H1 (cell line): ENCODE measurements around the gene MAP4K4. TPM values are rescaled to one million over a fixed set of nuclear protein-coding genes. Genes with fewer than 3 reads are reported as not detected.

Source experiments
- CTCF ChIA-PET: fragments of 300-600 bp; sonication (Branson Sonifier 250); formaldehyde crosslinking; loops from one replicate; lab custom pipeline; 2021; ENCODE audit not compliant: partially characterized antibody; lab: Charles Lee
- POLR2A ChIA-PET: fragments of 300-600 bp; sonication (Branson Sonifier 250); formaldehyde crosslinking; loops from one replicate; lab custom pipeline; 2021; ENCODE audit warnings: inconsistent platforms; ENCODE audit not compliant: partially characterized antibody; lab: Charles Lee
- DNase-seq, 2 experiments: peaks; one replicate each; pipeline versions ENCODE4 v3.0.0 to v3.0.0-alpha.2; 2010 to 2022; ENCODE audit warnings: low spot score in 2 of 2, low read depth in 1 of 2, mixed read lengths in 1 of 2
- FAIRE-seq: peaks from 2 replicates; lab custom pipeline; 2011; peaks lifted over from hg19 to GRCh38; lab: Jason Lieb, UNC
- H2AFZ ChIP-seq: 2 replicates; pipeline ENCODE4 v1.8.1; 2012; ENCODE audit warnings: low read length, inconsistent platforms
- H2AK5ac ChIP-seq: 2 replicates; pipeline ENCODE4 v1.6.1; 2013; ENCODE audit warnings: low read depth, low read length
- H2BK120ac ChIP-seq: replicated peaks from 2 replicates; pipeline ENCODE3; 2013; ENCODE audit warnings: low read depth, low read length, inconsistent platforms
- H2BK12ac ChIP-seq: 2 replicates; pipeline ENCODE4 v1.6.1; 2013; ENCODE audit warnings: low read depth, low read length
- H2BK15ac ChIP-seq: 2 replicates; pipeline ENCODE4 v1.6.1; 2013; ENCODE audit warnings: low read length
- H2BK20ac ChIP-seq: 2 replicates; pipeline ENCODE4 v1.6.1; 2013; ENCODE audit warnings: low read length
- H2BK5ac ChIP-seq: 2 replicates; pipeline ENCODE4 v1.6.1; 2013; ENCODE audit warnings: low read depth, low read length
- H3K14ac ChIP-seq: 2 replicates; pipeline ENCODE4 v1.6.1; 2013; ENCODE audit warnings: inconsistent platforms; ENCODE audit not compliant: insufficient read length
- H3K18ac ChIP-seq: 2 replicates; pipeline ENCODE4 v1.6.1; 2013; ENCODE audit warnings: low read length; ENCODE audit errors: extremely low read depth
- H3K23ac ChIP-seq: 2 replicates; pipeline ENCODE4 v1.6.1; 2013; ENCODE audit warnings: inconsistent platforms; ENCODE audit not compliant: insufficient read length
- H3K23me2 ChIP-seq: 2 replicates; pipeline ENCODE4 v1.6.1; 2013; ENCODE audit warnings: low read depth, low read length
- H3K27ac ChIP-seq: 2 replicates; pipeline ENCODE4 v1.6.1; 2011; ENCODE audit warnings: low read depth, low read length, inconsistent platforms
- H3K27me3 ChIP-seq, 4 experiments: replicated peaks in 1 of 4; 1 replicate in 1 of 4; 2 replicates in 3 of 4; pipeline versions ENCODE4 v1.6.1 to v1.8.1; 2011 to 2013; ENCODE audit warnings: low read length in 3 of 4, mild to moderate bottlenecking in 3 of 4, inconsistent platforms in 2 of 4, mixed read lengths in 2 of 4, moderate library complexity in 1 of 4; ENCODE audit not compliant: control insufficient read depth in 3 of 4, insufficient read depth in 3 of 4; ENCODE audit errors: extremely low read depth in 1 of 4
- H3K36me3 ChIP-seq, 4 experiments: 2 replicates each; pipeline versions ENCODE4 v1.6.1 to v1.8.1; 2011 to 2013; ENCODE audit warnings: mild to moderate bottlenecking in 4 of 4, low read length in 3 of 4, moderate library complexity in 2 of 4, control low read depth in 1 of 4, inconsistent platforms in 1 of 4; ENCODE audit not compliant: insufficient read depth in 4 of 4, control insufficient read depth in 2 of 4
- H3K4ac ChIP-seq: replicated peaks from 2 replicates; pipeline ENCODE3; 2013; ENCODE audit warnings: low read length, low read depth, mixed read lengths, inconsistent platforms; ENCODE audit not compliant: insufficient read length
- H3K4me1 ChIP-seq, 4 experiments: replicated peaks in 1 of 4; 1 replicate in 1 of 4; 2 replicates in 3 of 4; pipeline versions ENCODE4 v1.6.1 to v1.8.1; 2011 to 2013; ENCODE audit warnings: low read length in 3 of 4, inconsistent platforms in 2 of 4, mixed read lengths in 1 of 4; ENCODE audit not compliant: insufficient read depth in 4 of 4, control insufficient read depth in 3 of 4
- H3K4me2 ChIP-seq, 2 experiments: 2 replicates each; pipeline versions ENCODE4 v1.6.1 to v1.8.1; 2011 to 2013; ENCODE audit warnings: low read depth in 2 of 2, low read length in 2 of 2, control low read depth in 1 of 2, inconsistent platforms in 1 of 2, mild to moderate bottlenecking in 1 of 2; ENCODE audit not compliant: insufficient read depth in 1 of 2
- H3K4me3 ChIP-seq, 4 experiments: fragments of 200-600, 300-600 bp in 1 of 4; sonication (generic), shearing (Covaris generic), sonication (Bioruptor Twin) in 1 of 4; 2 replicates each; pipeline versions ENCODE4 v1.5.1 to v1.8.1; 2011 to 2016; ENCODE audit warnings: low read length in 4 of 4, low read depth in 3 of 4, control low read depth in 2 of 4, inconsistent platforms in 2 of 4, mild to moderate bottlenecking in 2 of 4, mixed read lengths in 1 of 4, moderate library complexity in 1 of 4; ENCODE audit not compliant: insufficient read depth in 2 of 4; ENCODE audit errors: extremely low read depth in 1 of 4
- H3K56ac ChIP-seq: replicated peaks from 2 replicates; pipeline ENCODE3; 2013; ENCODE audit warnings: low read depth, mild to moderate bottlenecking, mixed read lengths, low read length, inconsistent platforms; ENCODE audit not compliant: insufficient read length
- H3K79me1 ChIP-seq: 2 replicates; pipeline ENCODE4 v1.6.1; 2013; ENCODE audit warnings: low read depth, low read length, control low read depth
- H3K79me2 ChIP-seq, 2 experiments: 2 replicates each; pipeline versions ENCODE4 v1.6.1 to v1.8.1; 2012 to 2013; ENCODE audit warnings: low read length in 2 of 2, mild to moderate bottlenecking in 2 of 2, inconsistent platforms in 1 of 2; ENCODE audit not compliant: insufficient read depth in 2 of 2, control insufficient read depth in 1 of 2
- H3K9ac ChIP-seq, 4 experiments: replicated peaks in 1 of 4; 1 replicate in 1 of 4; 2 replicates in 3 of 4; pipeline versions ENCODE4 v1.6.1 to v1.8.1; 2011 to 2013; ENCODE audit warnings: low read depth in 3 of 4, low read length in 3 of 4, control low read depth in 2 of 4, mild to moderate bottlenecking in 2 of 4, moderate library complexity in 2 of 4, inconsistent platforms in 1 of 4; ENCODE audit errors: extremely low read depth in 1 of 4
- H3K9me3 ChIP-seq, 2 experiments: 2 replicates each; pipeline versions ENCODE4 v1.6.1 to v1.8.1; 2012 to 2013; ENCODE audit warnings: mild to moderate bottlenecking in 2 of 2, moderate library complexity in 2 of 2, control low read depth in 1 of 2, inconsistent platforms in 1 of 2, low read depth in 1 of 2, low read length in 1 of 2, mixed read lengths in 1 of 2; ENCODE audit not compliant: insufficient read depth in 2 of 2
- H4K20me1 ChIP-seq, 2 experiments: replicated peaks in 1 of 2; 2 replicates each; pipeline versions ENCODE3 to v1.8.1; 2011 to 2013; ENCODE audit warnings: inconsistent platforms in 2 of 2, low read length in 2 of 2, mild to moderate bottlenecking in 1 of 2; ENCODE audit not compliant: insufficient read depth in 2 of 2, control insufficient read depth in 1 of 2
- H4K5ac ChIP-seq: 2 replicates; pipeline ENCODE4 v1.6.1; 2013; ENCODE audit warnings: low read length, low read depth, mixed read lengths, inconsistent platforms; ENCODE audit not compliant: insufficient read length
- H4K8ac ChIP-seq: 2 replicates; pipeline ENCODE4 v1.8.0; 2013; ENCODE audit warnings: mild to moderate bottlenecking, moderate library complexity, low read length, inconsistent platforms; ENCODE audit not compliant: insufficient read depth; ENCODE audit errors: extremely low read depth
- H4K91ac ChIP-seq: replicated peaks from 2 replicates; pipeline ENCODE3; 2013; ENCODE audit warnings: low read length, mixed read lengths, inconsistent platforms; ENCODE audit not compliant: insufficient read length
- BACH1 ChIP-seq: IDR thresholded peaks from 2 replicates; pipeline ENCODE4 v1.6.1; 2012; ENCODE audit warnings: low read length, improper control_type of control experiment
- BCL11A ChIP-seq, 2 experiments: IDR thresholded peaks; one replicate each; pipeline ENCODE4 v1.6.1; 2011; ENCODE audit warnings: low read depth in 2 of 2, low read length in 2 of 2, mild to moderate bottlenecking in 2 of 2
- BRCA1 ChIP-seq: IDR thresholded peaks from 2 replicates; pipeline ENCODE4 v1.6.1; 2012; ENCODE audit warnings: low read depth, low read length, improper control_type of control experiment
- CBX5 ChIP-seq: fragments of 300-800, 300-1000 bp; sonication (generic); IDR thresholded peaks from 2 replicates; pipeline ENCODE4 v1.7.1; 2016; ENCODE audit warnings: antibody characterized with exemption, low read length, low read depth
- EGR1 ChIP-seq: IDR thresholded peaks from 2 replicates; pipeline ENCODE4 v1.6.1; 2011; ENCODE audit warnings: low read depth, low read length, borderline replicate concordance
- EZH2 ChIP-seq: fragments of 200-600 bp; sonication (generic); IDR thresholded peaks from 2 replicates; pipeline ENCODE4 v1.7.1; 2012; ENCODE audit warnings: low read depth, mild to moderate bottlenecking, moderate library complexity, low read length, inconsistent platforms; ENCODE audit not compliant: severe bottlenecking
- HDAC6 ChIP-seq: IDR thresholded peaks from one replicate; pipeline ENCODE4 v1.7.1; 2012; ENCODE audit warnings: low read depth, mild to moderate bottlenecking, inconsistent platforms, low read length, moderate library complexity
- POU5F1 ChIP-seq: IDR thresholded peaks from 2 replicates; pipeline ENCODE4 v1.6.1; 2011; ENCODE audit warnings: low read depth, mild to moderate bottlenecking, low read length, moderate library complexity
- RAD21 ChIP-seq, 2 experiments: IDR thresholded peaks in 1 of 2; conservative IDR thresholded peaks in 1 of 2; 2 replicates each; pipeline ENCODE4 v1.6.1; 2011; ENCODE audit warnings: low read depth in 2 of 2, low read length in 2 of 2, improper control_type of control experiment in 1 of 2, inconsistent platforms in 1 of 2, mild to moderate bottlenecking in 1 of 2, moderate library complexity in 1 of 2
- SP4 ChIP-seq: IDR thresholded peaks from 2 replicates; pipeline ENCODE4 v1.6.1; 2012; ENCODE audit warnings: low read length, inconsistent platforms
- YY1 ChIP-seq: IDR thresholded peaks from 2 replicates; pipeline ENCODE4 v1.6.1; 2011; ENCODE audit warnings: low read depth, mild to moderate bottlenecking, low read length
- WGBS, 2 experiments: shearing (Covaris generic) in 1 of 2; methylation state at CpG; one replicate each; pipeline versions ENCODE4 v1.1.6 to v1.1.7; 2013 to 2015; ENCODE audit warnings: low lambda C conversion rate in 2 of 2, mixed read lengths in 2 of 2, inconsistent platforms in 1 of 2, low coverage in 1 of 2, missing lambda C conversion rate in 1 of 2; ENCODE audit not compliant: insufficient replicate concordance in 2 of 2, insufficient coverage in 1 of 2, insufficient read length in 1 of 2; ENCODE audit errors: extremely low coverage in 1 of 2, missing lambda C conversion rate in 1 of 2; 5-methylcytosine and 5-hydroxymethylcytosine counted together
- polyA plus RNA-seq, 7 experiments: library from polyadenylated mRNA; depleted of rRNA in 3 of 7; stranded (reverse) in 5 of 7; unstranded in 2 of 7; fragments of >200 nt in 5 of 7; fragments of 200-250 nt in 2 of 7; gene quantifications; 1 replicate in 5 of 7; 2 replicates in 1 of 7; 4 replicates in 1 of 7; pipeline versions ENCODE4 v1.2.1 to v1.2.3, GENCODE V29; 2011 to 2013; ENCODE audit warnings: missing spikeins in 2 of 7, mixed read lengths in 2 of 7
- total RNA-seq: library from RNA; stranded (reverse); fragmentation: NEBNext Ultra II Directional; extraction: Animal tissue kit (Norgen Biotek cat#: 25700); gene quantifications from 2 replicates; pipeline ENCODE4 v1.2.1, GENCODE V29; 2021

Gene MAP4K4
- total and polyA plus RNA-seq, 2 of the 8 experiments (the other 6 are each of a cell fraction or from before 2014, with no cell fraction given), result 53.2 to 138 TPM

DNA sequence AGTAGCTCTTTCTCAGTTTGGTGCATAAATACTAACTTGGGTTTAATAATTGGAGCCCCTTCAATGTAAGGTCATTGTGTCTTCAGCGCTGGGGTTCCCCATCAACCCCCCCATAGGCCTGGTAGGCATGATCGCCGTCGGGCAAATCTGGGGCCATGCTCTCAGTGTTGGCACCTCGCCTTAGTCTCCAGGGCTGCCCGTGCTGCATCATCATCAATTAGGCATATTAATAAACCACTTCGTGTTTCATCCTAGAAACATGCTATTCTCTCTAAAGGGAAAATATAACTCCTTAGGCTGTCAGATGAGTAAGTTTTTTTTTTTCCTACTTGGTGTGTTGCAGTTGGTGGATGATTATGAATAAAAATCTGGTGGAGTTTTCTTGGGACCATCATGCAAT lies 197.5 kb downstream of the MAP4K4 start:
- Histone ChIP-seq H4K5ac (no peak overlapping the region), H3K23me2 (no peaks in the 10 kb centered on the region), H2BK12ac (no peak overlapping the region), H3K56ac (peak overlapping the region; percentile 22), H3K4me2 (no peak overlapping the region), H4K20me1 (no peaks in the 10 kb centered on the region), H3K4me3 (no peak overlapping the region), H3K9ac (no peak overlapping the region), H3K9me3 (no peaks in the 10 kb centered on the region), H2AFZ (no peak overlapping the region), H3K4me1 (peaks cover 3 to 15% (median 7%) of the 10 kb centered on the region in 4 experiments), H3K79me2 (no peaks in the 10 kb centered on the region), H2BK5ac (no peak overlapping the region), H3K27me3 (no peaks in the 10 kb centered on the region), H4K91ac (no peak overlapping the region), H2BK15ac (no peak overlapping the region), H4K8ac (no peak overlapping the region), H2BK120ac (no peak overlapping the region), H2BK20ac (peak overlapping the region; percentile 77; the same call in 1 of the 2 replicates), H3K36me3 (peaks cover 3 to 25% (median 10%) of the 10 kb centered on the region in 4 experiments; a peak in 6 of 8 replicates), H3K27ac (no peak overlapping the region), H3K23ac (no peak overlapping the region), H3K14ac (no peak overlapping the region), H3K79me1 (no peaks in the 10 kb centered on the region), H3K4ac (no peak overlapping the region), H2AK5ac (no peak overlapping the region), H3K18ac (no peak overlapping the region)
- ChIA-PET POLR2A (interaction anchor here (1.0 kb wide), 1 partner anchor 8 kb away, joined by 3 read pairs; no protein-coding TSS in a partner anchor), CTCF (interaction anchor here (0.6 to 4.2 kb wide), 6 partner anchors 11 to 586 kb away, joined by 3 to 20 read pairs (median 4); no protein-coding TSS in a partner anchor)
- TF ChIP-seq EZH2 (no peak), BRCA1 (no peak), EGR1 (no peak), CBX5 (no peak), POU5F1 (no peak), SP4 (no peak), RAD21 (IDR thresholded peaks at IDR 0.05 in 1 of 2, conservative IDR thresholded peaks at IDR 0.05 in 1 of 2; ENCODE audit: low read depth in 2 of 2, low read length in 2 of 2) (no peak), YY1 (no peak), BACH1 (no peak), HDAC6 (no peak), BCL11A (IDR thresholded peaks at IDR 0.05; ENCODE audit: low read depth in 2 of 2, low read length in 2 of 2) (no peak)
- FAIRE-seq (no peak), DNase-seq (no peak)
- 84% methylated on average over 7 of the region's 7 CpGs; no CpG with 5 or more reads in 1 of the 2 experiments for WGBS, 2 experiments
